HG03442 (cell line): Measurements from ENCODE around the gene COL23A1.

Source experiments
- ATAC-seq: cut with Tn5 transposase; IDR thresholded peaks from one replicate; pipeline ENCODE4 v1.9.1; 2021; ENCODE audit warnings: mild to moderate bottlenecking, moderate library complexity; ENCODE audit not compliant: unreplicated experiment

Gene COL23A1

DNA sequence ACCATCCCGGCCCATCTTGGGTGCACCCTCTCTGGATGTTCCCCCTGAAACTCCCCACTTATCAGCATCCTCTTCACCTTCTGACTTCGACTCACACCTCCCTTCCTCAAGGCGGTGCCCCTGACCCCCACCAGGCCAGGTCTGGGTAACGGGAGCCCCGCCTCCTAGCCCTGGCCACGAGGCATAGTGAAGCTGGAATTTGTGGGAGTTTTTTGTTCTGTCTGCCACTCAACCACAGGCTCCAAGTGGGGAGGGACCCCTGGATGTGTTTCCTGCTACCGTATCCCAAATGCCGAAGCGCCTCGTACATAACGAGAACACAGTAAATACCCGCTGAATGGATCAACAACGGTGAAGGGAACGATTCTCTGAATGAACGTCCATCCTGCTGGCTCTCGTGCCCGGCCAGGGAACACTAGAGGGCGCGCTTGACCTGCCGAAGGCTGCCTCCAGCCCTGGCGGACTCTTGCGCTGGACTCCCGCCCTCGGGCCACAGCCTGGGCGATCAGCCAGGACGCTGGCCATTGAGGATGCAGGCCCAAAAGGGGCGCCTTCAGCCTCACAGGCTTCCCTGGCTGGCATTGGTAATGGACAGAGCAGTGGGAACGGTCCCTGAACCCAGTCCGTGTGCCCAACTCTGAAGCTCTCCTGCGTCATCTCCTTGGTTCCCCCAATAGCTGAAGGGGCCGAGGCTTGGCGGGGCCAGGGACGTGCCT lies 310.3 kb downstream of the COL23A1 start:
- ATAC-seq: no peak

DNA sequence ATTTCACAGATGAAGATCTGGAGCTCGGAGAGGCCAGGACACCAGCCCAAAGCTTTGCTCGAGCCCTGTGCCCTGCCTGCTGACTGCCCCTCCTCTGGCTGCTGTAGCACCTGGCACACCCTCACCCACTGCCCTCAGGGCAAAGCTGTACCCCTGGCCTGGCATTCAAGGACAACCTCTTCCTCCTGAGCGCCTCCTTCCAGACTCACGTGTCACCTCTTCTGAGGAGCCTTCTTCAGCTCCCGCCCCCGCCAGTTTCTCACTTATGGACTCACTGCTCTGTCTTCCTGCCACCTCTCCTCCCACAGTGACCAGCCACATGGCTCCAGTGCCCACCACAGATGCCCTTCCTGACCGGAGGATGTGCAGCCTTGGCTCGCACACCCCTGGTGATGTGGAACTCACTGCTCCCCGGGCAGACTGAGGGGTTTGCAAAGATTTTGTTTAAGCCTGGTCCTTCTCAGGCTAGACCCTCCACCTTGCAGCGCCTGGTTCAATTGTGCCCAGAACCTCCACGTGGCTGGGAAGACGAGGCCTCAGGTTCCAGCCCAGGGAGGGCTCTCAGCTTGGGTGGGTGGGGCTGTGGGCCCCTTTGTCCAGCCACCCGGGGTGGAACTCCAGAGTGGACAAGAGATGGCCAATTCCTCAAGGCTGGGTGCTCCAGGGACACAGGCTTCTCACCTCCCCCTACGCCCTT lies 311.0 kb downstream of the COL23A1 start:
- no peak for ATAC-seq

- no peak for ATAC-seq
Observed at GRCh38 chr5:178278358-178279023, 311.7 kb downstream of the COL23A1 start.

- ATAC-seq: no peak
Observed at GRCh38 chr5:178277866-178278265, 312.3 kb downstream of the COL23A1 start.

- ATAC-seq: no peak
Observed at GRCh38 chr5:178277346-178277745, 312.8 kb downstream of the COL23A1 start.

GRCh38 chr5:178274781-178275537 lies 315.2 kb downstream of the COL23A1 start:
- no peak for ATAC-seq

DNA sequence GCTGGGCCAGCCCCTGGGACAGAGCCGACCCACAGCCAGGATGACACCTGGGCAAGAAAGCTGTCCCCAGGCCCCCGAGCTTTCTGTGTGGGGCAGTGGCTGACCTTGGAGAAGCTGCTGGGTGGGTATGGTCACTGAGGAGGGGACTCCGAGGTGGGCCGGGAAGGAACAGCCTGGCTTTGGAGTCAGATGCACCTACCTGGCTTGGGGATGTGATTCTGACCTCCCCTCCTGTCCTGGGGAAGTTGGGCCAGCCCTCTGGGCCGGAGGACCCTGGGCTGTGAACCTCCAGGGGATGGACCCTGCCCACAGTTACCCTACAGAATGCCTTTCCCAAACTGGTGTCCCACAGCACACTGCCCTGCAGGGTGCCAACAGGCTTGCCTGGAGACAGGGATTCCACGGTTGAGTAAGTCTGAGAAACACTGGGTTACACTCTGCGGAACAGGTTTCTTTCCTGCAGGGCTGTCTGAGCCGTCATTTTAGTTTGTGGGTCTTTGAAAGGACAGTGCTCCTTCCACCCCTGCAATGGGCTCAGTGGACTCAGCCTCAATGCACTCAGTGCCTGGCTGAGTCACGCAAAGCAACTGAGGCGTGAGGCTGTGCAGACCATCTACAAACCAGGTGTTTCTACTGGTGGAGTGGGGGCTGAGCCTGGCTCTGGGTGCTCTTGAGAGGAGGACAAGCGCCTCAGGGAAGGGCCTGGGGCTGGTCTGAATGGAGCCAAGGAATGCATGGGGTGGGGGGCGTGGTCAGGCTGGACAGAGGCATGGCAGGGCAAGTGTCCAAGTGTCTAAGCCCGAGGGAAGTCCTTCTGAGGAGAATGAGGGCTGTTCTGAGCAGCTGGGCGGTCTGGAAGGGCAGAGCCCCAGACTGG lies 316.3 kb downstream of the COL23A1 start:
- no peak for ATAC-seq

GRCh38 chr5:178273041-178273440 lies 317.2 kb downstream of the COL23A1 start:
- ATAC-seq: no peak

- no peak for ATAC-seq
Observed at GRCh38 chr5:178272591-178272990, 317.6 kb downstream of the COL23A1 start.

DNA sequence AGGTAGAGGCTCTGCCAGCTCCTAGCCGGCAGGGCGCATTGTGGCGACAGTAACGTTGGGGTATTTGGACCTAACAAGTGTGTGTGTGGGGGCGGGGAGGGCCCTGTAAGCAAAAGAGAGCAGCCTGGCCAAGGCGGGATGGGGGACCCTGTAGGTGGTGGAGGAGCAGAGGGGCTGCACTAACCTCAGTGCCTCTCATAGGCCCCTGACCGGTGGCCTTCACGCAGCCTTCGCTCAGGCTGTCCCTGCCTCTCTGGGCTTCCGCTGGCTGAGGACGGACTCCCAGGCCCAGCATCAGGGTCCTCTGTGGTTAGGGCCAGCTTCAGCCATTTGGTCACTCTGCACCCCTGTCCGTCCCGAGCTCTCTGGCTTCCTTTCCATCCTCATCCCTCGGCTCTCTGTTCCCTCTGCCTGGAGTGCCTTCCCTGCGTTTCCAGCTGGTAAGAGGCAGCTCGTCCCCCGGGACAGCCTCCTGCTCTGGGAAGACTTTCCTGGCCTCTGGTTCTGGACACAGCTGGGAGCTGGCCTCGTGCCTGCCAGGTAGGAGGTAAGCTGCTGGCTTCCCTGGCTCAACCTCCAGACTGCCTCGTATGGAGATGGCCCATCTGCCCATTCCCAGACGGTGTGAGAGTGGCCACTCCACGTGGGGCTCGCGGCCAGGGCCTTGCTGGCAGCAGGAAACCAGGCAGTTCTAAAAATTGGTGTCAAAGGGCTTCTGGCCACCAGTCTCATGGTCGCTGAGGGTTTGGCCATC lies 318.3 kb downstream of the COL23A1 start:
- no peak for ATAC-seq

DNA sequence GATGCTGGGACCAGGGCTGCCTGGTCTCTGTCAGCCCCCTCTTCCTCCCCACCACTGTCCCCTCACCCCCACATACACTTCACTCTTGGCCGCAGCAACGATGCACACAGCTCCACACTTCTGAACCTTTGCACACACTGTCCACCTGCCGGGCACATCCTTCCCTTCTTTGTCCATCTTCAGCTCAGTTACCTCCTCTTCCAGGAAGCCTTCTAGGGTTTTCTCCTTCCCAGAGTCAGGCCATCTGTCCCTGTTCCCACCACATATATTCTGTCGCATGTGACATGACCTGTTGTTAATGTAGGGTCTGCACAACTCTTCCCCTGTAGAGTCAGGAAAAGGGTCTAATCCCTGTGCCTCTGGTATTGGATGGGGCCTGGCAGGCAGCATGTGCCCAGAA lies 319.0 kb downstream of the COL23A1 start:
- ATAC-seq: no peak

DNA sequence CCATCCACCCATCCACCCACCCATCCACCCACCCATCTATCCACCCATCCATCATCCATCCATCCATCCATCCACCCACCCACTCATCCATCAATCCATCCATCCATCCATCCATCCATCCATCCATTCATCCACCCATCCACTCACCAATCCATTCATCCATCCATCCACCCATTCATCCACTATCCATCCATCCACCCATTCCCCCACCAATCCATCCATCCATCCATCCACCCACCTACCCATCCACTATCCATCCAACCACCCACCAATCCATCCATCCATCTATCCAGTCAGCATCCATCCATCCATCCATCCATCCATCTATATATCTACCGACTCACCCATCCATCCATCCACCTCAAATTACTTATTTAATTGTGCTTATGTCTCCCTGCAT lies 320.7 kb downstream of the COL23A1 start:
- no peak for ATAC-seq

GRCh38 chr5:178267876-178268275 lies 322.3 kb downstream of the COL23A1 start:
- no peak for ATAC-seq

- no peak for ATAC-seq
Observed at GRCh38 chr5:178267245-178267644, 322.9 kb downstream of the COL23A1 start.

DNA sequence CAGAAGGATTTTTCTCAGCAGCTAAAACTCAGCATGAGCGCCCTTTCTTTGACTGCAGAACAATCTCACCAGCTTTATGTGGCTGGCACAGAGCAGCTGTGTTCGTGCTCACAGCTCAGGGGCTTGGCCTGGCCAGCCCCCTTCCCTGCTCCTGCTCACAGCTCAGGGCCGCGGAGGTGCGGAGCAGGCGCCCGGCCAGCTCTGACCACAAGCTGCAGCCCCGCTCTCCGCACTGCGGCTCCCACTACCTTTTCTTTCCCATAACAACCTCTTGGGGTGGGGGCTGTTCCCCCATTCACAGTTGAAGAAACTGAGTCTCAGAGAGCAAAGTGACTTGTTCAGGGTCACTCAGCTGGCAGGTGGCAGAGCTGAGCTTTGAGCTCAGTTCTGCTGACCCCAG lies 323.6 kb downstream of the COL23A1 start:
- no peak for ATAC-seq

- no peak for ATAC-seq
Observed at GRCh38 chr5:178265746-178266145, 324.4 kb downstream of the COL23A1 start.

GRCh38 chr5:178264044-178264443 lies 326.1 kb downstream of the COL23A1 start:
- ATAC-seq: no peak

DNA sequence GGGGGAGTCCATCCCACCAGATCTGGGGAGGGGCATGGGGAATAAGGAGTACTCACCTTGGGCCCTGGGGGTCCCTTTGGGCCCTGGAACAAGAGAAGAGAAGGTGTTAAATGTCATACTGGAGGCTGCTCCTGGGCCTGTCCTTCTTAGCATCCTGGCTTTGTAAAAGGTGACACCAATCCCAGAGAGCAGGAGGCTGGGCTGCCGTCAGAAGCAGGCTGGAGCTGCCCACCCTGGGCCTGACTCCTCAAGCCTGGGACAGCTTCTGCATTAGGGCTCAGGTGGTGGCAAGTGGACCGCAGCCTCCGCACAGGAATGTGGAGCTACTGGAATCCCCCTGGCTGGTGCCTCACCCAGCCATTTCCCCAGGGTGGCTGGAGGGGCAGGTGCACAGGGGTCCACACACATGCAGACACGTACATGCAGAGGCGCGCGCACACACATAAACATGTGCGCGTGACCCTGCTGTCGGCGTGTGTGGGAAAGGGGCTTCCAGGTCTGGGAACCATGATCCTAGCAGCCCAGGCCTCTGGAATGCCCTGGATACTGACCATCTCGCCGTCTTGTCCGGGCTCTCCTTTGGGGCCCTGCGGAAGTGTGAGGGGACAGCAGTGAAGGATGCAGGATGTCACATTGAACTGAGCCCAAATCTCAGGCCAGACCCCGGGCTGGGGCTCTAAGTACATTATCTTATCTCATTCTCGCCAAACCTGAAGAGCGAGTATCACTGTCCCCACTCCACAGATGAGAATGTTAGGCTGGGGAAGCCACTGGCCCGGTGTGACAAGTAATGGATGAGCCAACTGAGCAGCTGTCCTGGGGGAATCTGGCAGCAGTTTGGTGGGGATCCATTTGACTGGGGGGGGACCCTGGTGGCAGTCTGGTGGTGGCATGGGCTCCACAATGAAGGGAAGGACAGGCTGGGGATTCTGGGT lies 328.3 kb downstream of the COL23A1 start:
- no peak for ATAC-seq
